Endothelial cell (in vitro differentiated cells): Measurements from ENCODE around the gene GRIP1. TPM values are rescaled to one million over a fixed set of nuclear protein-coding genes. Genes with fewer than 3 reads are reported as not detected.

Experiments
- DNase-seq: peaks from one replicate; pipeline ENCODE4 v3.0.0; 2021; ENCODE audit warnings: low spot score
- H3K27ac Mint-ChIP-seq: one replicate; pipeline ENCODE4 v1.8.0; 2021; ENCODE audit warnings: mixed read lengths, inconsistent platforms; ENCODE audit not compliant: unreplicated experiment
- H3K27me3 Mint-ChIP-seq: one replicate; pipeline ENCODE4 v1.8.0; 2021; ENCODE audit warnings: mild to moderate bottlenecking, moderate library complexity, mixed read lengths, inconsistent platforms; ENCODE audit not compliant: unreplicated experiment
- H3K36me3 Mint-ChIP-seq: one replicate; pipeline ENCODE4 v1.8.0; 2021; ENCODE audit warnings: mild to moderate bottlenecking, low read depth, mixed read lengths, inconsistent platforms; ENCODE audit not compliant: unreplicated experiment
- H3K4me1 Mint-ChIP-seq: one replicate; pipeline ENCODE4 v1.8.0; 2021; ENCODE audit warnings: mild to moderate bottlenecking, mixed read lengths, inconsistent platforms; ENCODE audit not compliant: unreplicated experiment
- H3K4me3 Mint-ChIP-seq: one replicate; pipeline ENCODE4 v1.8.0; 2021; ENCODE audit warnings: mild to moderate bottlenecking, mixed read lengths, inconsistent platforms; ENCODE audit not compliant: unreplicated experiment
- H3K9me3 Mint-ChIP-seq: one replicate; pipeline ENCODE4 v1.8.0; 2021; ENCODE audit warnings: mixed read lengths, inconsistent platforms; ENCODE audit not compliant: unreplicated experiment
- total RNA-seq: library from RNA; stranded (reverse); fragmentation: NEBNext Ultra II Directional; extraction: Animal tissue kit (Norgen Biotek cat#: 25700); gene quantifications from one replicate; pipeline ENCODE4 v1.2.1, GENCODE V29; 2021; ENCODE audit not compliant: unreplicated experiment
- TF ChIP-seq, protein P1 (sequence below): fragments of 200-600 bp; sonication (generic); IDR thresholded peaks from one replicate; pipeline ENCODE4 v1.5.0; 2021; ENCODE audit warnings: antibody characterized with exemption; ENCODE audit not compliant: unreplicated experiment

Gene GRIP1
- total RNA-seq, 1 donor from 2014 or later: 36.2 TPM

DNA sequence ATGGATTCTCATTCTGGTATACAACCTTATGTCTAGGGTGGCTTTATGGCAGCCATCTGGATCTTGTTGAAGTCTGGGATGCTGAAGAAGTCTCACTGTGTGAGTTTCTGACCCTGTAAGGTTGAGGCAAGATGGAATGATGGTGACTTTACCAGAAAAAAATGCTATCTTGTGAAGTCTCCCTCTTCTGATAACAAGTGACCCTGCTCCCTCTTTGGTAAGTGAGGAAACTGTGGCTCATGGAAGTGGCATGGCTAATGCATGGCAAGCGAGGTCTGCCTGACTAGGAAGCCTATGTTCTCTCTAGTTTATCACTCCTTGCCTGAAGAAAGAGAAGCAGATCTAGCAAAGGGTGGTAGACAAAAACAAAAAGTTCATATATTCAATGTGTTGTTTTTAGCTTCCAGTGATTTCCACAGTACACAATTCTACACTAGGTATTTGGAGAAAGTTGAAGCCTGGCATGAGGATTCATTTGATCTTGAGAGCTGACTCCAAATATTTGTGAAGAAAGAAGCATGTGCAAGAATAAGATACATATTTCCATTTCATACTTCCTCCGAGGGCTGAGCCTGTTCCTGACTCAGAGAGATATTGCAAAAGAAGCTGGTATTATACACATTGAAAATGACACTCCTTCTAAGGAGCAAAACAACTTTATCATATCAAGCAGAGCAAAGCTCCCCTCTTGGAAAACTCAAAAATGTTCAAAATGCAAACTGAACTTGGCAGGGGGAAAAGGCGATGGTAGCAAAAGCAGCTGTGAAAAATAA lies 313.0 kb downstream of the GRIP1 start:
- TF ChIP-seq, protein P1, sequence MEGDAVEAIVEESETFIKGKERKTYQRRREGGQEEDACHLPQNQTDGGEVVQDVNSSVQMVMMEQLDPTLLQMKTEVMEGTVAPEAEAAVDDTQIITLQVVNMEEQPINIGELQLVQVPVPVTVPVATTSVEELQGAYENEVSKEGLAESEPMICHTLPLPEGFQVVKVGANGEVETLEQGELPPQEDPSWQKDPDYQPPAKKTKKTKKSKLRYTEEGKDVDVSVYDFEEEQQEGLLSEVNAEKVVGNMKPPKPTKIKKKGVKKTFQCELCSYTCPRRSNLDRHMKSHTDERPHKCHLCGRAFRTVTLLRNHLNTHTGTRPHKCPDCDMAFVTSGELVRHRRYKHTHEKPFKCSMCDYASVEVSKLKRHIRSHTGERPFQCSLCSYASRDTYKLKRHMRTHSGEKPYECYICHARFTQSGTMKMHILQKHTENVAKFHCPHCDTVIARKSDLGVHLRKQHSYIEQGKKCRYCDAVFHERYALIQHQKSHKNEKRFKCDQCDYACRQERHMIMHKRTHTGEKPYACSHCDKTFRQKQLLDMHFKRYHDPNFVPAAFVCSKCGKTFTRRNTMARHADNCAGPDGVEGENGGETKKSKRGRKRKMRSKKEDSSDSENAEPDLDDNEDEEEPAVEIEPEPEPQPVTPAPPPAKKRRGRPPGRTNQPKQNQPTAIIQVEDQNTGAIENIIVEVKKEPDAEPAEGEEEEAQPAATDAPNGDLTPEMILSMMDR: no peak
- Mint-ChIP-seq H3K4me1 (no peaks in the 10 kb centered on the region), H3K9me3 (no peaks in the 10 kb centered on the region), H3K4me3 (no peak overlapping the region), H3K27ac (no peak overlapping the region), H3K27me3 (peaks cover 1% of the 10 kb centered on the region), H3K36me3 (no peaks in the 10 kb centered on the region)
- no peak for DNase-seq

DNA sequence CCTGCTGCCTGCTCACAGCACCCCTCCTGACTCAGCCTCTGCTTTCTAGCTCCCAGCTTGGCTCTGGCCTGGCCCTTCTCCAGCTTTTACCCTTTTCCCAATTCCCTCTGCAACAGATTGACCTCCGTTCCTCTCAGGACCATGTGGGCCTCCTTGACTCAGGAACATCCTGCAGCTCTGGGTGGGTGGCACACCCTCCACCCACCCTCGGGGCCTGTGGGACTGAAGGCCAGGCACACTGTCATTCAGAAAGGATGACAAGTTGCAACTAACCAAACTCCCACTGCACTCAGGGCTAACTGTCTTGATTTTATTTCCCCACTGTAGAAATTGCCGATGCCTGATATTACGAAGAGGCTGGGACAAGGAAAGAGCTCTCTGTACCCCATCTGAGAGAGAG lies 317.2 kb downstream of the GRIP1 start:
- no peaks in the 10 kb centered on the region for H3K9me3 Mint-ChIP-seq
- TF ChIP-seq, protein P1: no peak
- no peak overlapping the region for H3K4me3 Mint-ChIP-seq
- peaks cover 1% of the 10 kb centered on the region for H3K27me3 Mint-ChIP-seq
- H3K4me1 Mint-ChIP-seq: no peaks in the 10 kb centered on the region
- H3K27ac Mint-ChIP-seq: no peak overlapping the region
- no peaks in the 10 kb centered on the region for H3K36me3 Mint-ChIP-seq
- DNase-seq: no peak

DNA sequence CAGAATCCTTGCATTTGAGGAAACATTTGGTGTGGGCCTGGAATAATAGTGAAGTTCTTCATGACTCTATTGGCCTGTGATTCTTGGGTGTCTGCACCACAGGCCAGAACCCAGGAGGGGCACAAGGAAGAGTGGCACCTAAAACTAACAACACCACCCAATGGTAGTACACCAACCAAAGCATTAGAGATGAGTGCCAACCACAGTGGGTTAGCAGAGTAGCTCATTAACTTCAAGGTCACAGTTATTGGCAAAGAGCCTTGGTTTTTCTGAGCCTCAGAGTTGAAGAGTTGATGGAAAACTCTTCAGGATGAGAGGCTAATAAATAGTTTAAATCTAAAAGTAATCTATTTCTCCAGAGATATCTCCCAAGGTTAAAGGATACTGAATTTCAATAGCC lies 319.6 kb downstream of the GRIP1 start:
- H3K27ac Mint-ChIP-seq: no peak overlapping the region

DNA sequence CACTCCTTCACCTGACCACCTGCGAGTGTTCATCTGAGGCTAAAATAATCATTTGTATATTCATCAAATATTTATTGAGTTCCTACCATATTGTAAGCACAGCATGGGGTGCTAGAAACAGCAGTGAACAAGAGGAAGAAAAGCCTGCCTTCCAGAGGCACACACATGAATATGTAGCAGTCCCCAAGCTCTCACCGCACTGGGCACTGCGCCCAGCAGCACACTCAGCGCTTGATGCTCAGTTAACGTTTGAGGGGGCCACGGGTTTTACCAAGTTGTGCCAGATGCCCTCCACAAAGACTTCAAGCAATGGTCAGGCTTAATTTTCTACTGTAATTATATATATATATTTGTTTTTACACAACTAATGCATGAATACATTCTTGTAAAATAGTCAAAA lies 324.6 kb downstream of the GRIP1 start:
- H3K27me3 Mint-ChIP-seq: peaks cover 2% of the 10 kb centered on the region
- no peaks in the 10 kb centered on the region for H3K36me3 Mint-ChIP-seq
- no peak overlapping the region for H3K27ac Mint-ChIP-seq
- no peak for DNase-seq
- H3K9me3 Mint-ChIP-seq: no peaks in the 10 kb centered on the region
- no peak overlapping the region for H3K4me3 Mint-ChIP-seq
- no peaks in the 10 kb centered on the region for H3K4me1 Mint-ChIP-seq
- TF ChIP-seq, protein P1: no peak

More for the DNA sequence above, 319.6 kb downstream of the GRIP1 start:
- Mint-ChIP-seq H3K27me3 (no peaks in the 10 kb centered on the region), H3K4me1 (no peaks in the 10 kb centered on the region), H3K36me3 (no peaks in the 10 kb centered on the region), H3K4me3 (no peak overlapping the region), H3K9me3 (no peaks in the 10 kb centered on the region)
- TF ChIP-seq, protein P1: no peak
- DNase-seq: no peak

DNA sequence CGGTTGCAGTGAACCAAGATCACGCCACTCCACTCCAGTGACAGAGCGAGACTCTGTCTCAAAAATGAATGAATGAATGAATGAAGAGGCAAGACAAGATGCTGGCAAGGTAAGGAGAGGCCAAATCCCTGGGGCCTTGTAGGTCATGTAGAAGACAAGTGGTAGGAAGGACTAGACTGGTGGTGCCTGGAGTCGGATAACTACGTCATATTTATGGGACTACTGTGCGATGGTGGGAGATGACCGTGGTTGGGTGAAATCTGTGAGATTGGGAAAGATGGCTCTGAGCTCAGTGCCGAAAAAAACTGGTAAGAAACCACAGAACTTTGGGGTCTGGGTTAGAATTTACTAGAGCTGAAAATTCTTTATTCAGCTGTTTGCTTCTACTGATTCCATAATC lies 326.0 kb downstream of the GRIP1 start:
- TF ChIP-seq, protein P1: no peak
- Mint-ChIP-seq H3K9me3 (no peaks in the 10 kb centered on the region), H3K27me3 (peaks cover 2% of the 10 kb centered on the region), H3K36me3 (peaks cover 3% of the 10 kb centered on the region), H3K4me3 (no peak overlapping the region), H3K27ac (no peak overlapping the region), H3K4me1 (no peaks in the 10 kb centered on the region)
- no peak for DNase-seq
